GM21529 (cell line): Measurements from ENCODE around the gene RAPGEF1.

Source experiments
- ATAC-seq: cut with Tn5 transposase; IDR thresholded peaks from one replicate; pipeline ENCODE4 v1.9.1; 2021; ENCODE audit not compliant: unreplicated experiment

Gene RAPGEF1

DNA sequence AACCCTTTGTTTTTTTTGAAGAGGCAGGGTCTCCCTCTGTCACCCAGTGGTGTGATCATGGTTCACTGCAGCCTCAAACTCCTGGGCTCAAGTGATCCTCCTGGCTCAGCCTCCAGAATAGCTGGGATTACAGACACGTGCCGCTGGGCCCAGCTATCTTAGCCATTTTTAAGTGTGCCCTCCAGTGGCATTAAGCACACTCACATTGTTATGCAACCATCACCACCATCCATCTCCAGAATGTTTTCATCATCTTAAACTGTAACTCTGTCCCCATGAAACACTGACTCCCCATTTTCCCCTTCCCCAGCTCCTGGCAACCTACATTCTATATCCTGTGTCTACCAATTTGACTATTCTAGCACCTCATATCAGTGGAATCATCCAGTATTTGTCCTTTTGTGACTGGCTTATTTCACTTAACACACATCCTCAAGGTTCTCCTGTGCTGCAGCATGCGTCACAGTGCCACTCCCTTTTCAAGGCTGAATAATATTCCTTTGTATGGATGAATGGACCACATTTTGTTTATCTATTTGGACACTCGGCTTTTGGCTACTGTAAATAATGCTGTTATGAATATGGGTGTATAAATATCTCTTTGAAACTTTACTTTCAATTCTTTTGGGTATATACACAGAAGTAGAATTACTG lies 12.5 kb upstream of the RAPGEF1 start:
- no peak for ATAC-seq

DNA sequence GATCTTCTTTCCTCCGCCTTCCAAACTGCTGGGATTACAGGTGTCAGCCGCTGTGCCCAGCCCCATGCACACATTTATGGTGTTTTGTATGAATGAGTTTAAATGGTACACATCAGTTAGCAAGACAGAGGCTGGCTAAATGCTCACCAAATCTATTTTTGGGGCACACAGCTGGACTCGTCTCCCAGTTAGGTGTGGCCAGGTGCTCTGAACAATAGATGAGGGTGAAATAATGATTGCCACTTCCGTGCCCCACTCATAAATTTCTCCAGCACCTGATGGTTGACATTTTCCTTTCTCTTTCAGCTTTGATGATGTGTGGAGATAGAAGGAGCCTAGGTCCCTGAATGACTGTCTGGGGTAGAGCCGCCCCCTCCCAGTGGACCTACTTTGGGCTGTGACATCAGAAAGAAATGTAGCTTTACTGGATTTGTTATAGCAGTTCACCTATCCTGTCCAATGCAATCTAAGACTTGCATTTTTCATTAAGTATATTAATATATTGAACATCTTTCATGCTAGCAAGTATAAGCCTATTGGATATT lies 8.6 kb upstream of the RAPGEF1 start:
- ATAC-seq = no peak

- ATAC-seq = no peak
These were observed 7.5 kb upstream of the RAPGEF1 start for GRCh38 chr9:131747352-131747751.

GRCh38 chr9:131745610-131746009 lies 5.7 kb upstream of the RAPGEF1 start:
- no peak for ATAC-seq

GRCh38 chr9:131744720-131745201 lies 4.9 kb upstream of the RAPGEF1 start:
- no peak for ATAC-seq

- no peak for ATAC-seq
These were observed 4.4 kb upstream of the RAPGEF1 start for GRCh38 chr9:131744171-131744719.

DNA sequence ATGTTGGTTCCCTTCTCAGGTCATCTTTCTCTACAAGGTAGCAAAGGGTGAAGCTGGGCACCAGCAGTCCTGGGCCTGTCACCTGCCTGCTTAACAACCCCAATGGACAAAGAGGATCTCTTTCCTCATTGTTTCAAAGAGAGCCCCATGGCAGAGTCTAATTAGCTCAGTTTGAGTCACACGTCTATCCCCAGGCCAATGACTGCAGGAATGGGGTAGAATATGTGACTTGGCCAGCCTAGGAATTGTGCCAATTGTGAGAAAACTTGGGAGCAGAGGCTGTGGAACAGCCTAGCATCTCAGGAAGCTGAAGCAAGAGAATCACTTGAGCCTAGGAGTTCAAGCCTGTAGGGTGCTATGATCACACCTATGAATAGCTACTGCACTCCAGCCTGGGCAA lies 3.6 kb upstream of the RAPGEF1 start:
- ATAC-seq = no peak

DNA sequence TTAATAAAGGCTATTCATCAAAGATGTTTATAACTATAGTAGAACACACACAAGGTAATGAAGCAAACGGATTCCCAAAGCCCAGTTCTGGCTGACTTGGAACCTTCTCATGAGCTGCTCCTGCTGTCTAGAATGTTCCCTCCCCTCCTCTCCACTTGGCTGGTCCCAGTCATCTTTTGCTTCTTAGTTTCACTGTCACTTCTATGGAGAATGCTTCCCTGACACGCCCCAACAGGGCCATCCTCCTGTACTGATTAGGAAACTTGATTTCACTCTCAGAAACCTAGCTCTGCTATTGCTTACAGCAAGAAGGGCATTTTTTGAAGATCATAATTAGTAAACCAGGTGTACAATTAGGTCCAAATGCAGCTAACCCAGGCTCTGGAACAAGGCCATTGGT lies 3.2 kb upstream of the RAPGEF1 start:
- ATAC-seq = no peak

- no peak for ATAC-seq
These were observed 1.0 kb upstream of the RAPGEF1 start for GRCh38 chr9:131740898-131741297.

GRCh38 chr9:131739133-131739958 lies 530 bp downstream of the RAPGEF1 start:
- ATAC-seq = peak; percentile 27

- ATAC-seq = no peak
These were observed 1.4 kb downstream of the RAPGEF1 start for GRCh38 chr9:131738293-131739132.

DNA sequence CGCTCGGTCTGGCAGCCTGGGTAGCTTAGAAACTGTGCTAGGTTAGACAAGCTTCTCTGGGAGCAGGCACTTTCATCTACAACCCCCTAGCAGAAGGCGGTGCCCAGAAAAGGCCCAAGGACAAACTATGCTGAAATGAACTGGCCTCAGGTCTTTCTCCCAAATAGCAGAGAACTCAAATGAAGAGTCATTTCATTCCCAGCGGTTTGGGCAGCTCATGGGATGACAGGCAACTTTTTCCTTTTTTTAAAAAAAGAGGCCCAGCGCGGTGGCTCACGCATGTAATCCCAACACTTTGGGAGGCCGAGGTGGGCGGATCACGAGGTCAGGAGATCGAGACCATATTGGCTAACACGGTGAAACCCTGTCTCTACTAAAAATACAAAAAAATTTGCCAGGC lies 2.5 kb downstream of the RAPGEF1 start:
- ATAC-seq = no peak

GRCh38 chr9:131736431-131736830 lies 3.4 kb downstream of the RAPGEF1 start:
- no peak for ATAC-seq

DNA sequence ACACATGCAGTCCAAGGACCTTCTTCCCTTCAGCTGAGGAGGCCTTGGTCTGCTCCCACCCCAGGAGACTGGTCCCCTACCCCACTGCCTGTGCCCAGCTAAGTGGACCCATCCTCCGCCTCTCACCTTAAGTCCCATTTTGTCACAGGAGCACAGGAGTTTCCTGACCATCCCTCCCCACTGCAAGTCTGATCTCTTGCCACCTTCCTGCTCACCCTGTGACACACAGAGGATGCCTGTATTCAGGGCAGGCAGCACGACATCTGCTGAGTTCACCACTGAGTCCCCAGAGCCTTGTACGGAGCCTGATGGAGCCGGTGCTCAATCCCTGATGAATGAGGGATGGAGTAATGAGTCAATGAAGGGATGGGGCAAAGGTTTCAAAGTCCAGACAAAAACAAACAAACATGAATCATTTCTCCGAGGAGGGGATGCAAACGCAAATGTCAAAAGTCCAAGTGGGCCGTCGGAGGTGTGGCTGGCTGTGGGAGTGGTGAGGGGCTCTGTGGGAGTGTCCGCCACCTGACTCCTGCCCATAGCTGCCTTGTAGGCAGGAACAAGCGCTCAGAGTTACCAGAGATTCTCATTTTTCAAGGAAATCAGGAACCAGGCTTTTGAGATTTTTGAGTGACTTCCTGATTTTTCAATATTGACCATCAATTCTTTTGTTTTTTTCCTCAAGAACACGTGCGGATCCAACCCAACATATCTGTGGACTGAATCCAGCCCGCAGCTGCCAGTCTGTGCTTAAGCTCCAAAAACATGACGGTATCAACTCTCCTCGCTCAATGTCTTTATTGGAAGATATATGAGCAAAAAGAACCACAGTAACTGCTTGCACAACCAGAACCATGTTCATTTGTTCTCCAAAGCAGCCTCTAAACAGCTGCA lies 4.4 kb downstream of the RAPGEF1 start:
- no peak for ATAC-seq

- no peak for ATAC-seq
These were observed 5.1 kb downstream of the RAPGEF1 start for GRCh38 chr9:131734781-131735180.

- no peak for ATAC-seq
These were observed 5.7 kb downstream of the RAPGEF1 start for GRCh38 chr9:131734165-131734610.

GRCh38 chr9:131733541-131734061 lies 6.3 kb downstream of the RAPGEF1 start:
- ATAC-seq = no peak

GRCh38 chr9:131732636-131733289 lies 7.1 kb downstream of the RAPGEF1 start:
- no peak for ATAC-seq

DNA sequence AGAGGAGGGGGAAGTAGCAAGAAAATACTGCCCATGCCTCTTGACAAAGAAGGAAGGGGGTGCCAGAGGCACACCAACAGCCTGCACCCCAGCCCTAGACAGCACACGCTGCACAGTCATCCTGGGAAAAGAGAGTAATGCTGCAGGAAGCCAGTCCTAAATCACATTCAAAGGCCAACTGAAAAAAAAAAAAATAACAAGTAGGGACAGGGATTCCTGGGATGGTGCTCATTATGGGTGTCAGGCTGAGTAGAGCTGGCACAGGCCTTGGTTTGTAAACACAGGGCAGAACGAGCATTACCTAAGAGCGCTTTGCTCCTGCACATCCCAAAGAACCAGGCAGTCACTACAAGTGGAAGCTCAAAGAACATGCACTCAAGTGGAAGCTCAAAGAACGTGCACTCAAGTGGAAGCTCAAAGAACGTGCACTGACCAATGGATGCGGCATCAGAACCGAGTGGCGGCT lies 7.8 kb downstream of the RAPGEF1 start:
- no peak for ATAC-seq
